Measurements from ENCODE around the gene TNFRSF21.
"Not testable (repeated sequence)": the region's sequence is repeated elsewhere in the genome, so short reads cannot be mapped to it uniquely, and the experiment has no call there.

TNFRSF21 gene

GRCh38 chr6:47323321-47323720 is 13.6 kb upstream of the TNFRSF21 start:
- no peak for TF ChIP-seq CTCF (conservative IDR thresholded peaks at IDR 0.05; ENCODE audit: low read depth, low read length)
- H3K4me3 ChIP-seq (ENCODE audit: low read length) = no peak overlapping the region
- DNase-seq (ENCODE audit: low read depth) = no peak

GRCh38 chr6:47321577-47321976 is 11.9 kb upstream of the TNFRSF21 start:
- TF ChIP-seq CTCF (conservative IDR thresholded peaks at IDR 0.05; ENCODE audit: low read depth, low read length) = no peak
- DNase-seq (ENCODE audit: low read depth) = no peak
- H3K4me3 ChIP-seq (ENCODE audit: low read length) = no peak overlapping the region

- no peak for TF ChIP-seq CTCF (conservative IDR thresholded peaks at IDR 0.05; ENCODE audit: low read depth, low read length)
- H3K4me3 ChIP-seq (ENCODE audit: low read length) = no peak overlapping the region
- no peak for DNase-seq (ENCODE audit: low read depth)
Measured at GRCh38 chr6:47319867-47320266, 10.2 kb upstream of the TNFRSF21 start.

GRCh38 chr6:47319382-47319781 is 9.7 kb upstream of the TNFRSF21 start:
- no peak for TF ChIP-seq CTCF (conservative IDR thresholded peaks at IDR 0.05; ENCODE audit: low read depth, low read length)
- DNase-seq (ENCODE audit: low read depth) = no peak
- no peak overlapping the region for H3K4me3 ChIP-seq (ENCODE audit: low read length)

GRCh38 chr6:47318236-47318989 is 8.7 kb upstream of the TNFRSF21 start:
- DNase-seq (ENCODE audit: low read depth) = no peak
- no peak for TF ChIP-seq CTCF (conservative IDR thresholded peaks at IDR 0.05; ENCODE audit: low read depth, low read length)
- H3K4me3 ChIP-seq (ENCODE audit: low read length) = no peak overlapping the region

GRCh38 chr6:47315181-47315580 is 5.5 kb upstream of the TNFRSF21 start:
- DNase-seq (ENCODE audit: low read depth); H3K4me3 ChIP-seq (ENCODE audit: low read length): not testable (repeated sequence)

GRCh38 chr6:47310131-47310480 is 401 bp upstream of the TNFRSF21 start:
- DNase-seq (ENCODE audit: low read depth) = no peak
- no peak for TF ChIP-seq CTCF (conservative IDR thresholded peaks at IDR 0.05; ENCODE audit: low read depth, low read length)
- peak overlapping the region; percentile 76 for H3K4me3 ChIP-seq (ENCODE audit: low read length)
